ENCODE data around the gene LIPM. TPM values are rescaled to one million over a fixed set of nuclear protein-coding genes. Genes with fewer than 3 reads are reported as not detected.
"Not testable (repeated sequence)": the region's sequence is repeated elsewhere in the genome, so short reads cannot be mapped to it uniquely, and the experiment has no call there.

Gene LIPM
- polyA plus RNA-seq, 1 experiment = not detected

- Histone ChIP-seq H3K27ac (ENCODE audit: low read depth, low read length) (no peak overlapping the region), H3K4me3 (ENCODE audit: low read depth, low read length) (no peak overlapping the region), H3K27me3 (ENCODE audit: control insufficient read depth, insufficient read depth, low read length) (no peaks in the 10 kb centered on the region), H3K9me3 (ENCODE audit: control insufficient read depth, insufficient read depth, low read length) (no peaks in the 10 kb centered on the region)
- POLR2A ChIA-PET = interaction anchor here (1.7 kb wide), 1 partner anchor 97 kb away, joined by 14 read pairs; no protein-coding TSS in a partner anchor
- peak; percentile 90 for TF ChIP-seq CTCF (IDR thresholded peaks at IDR 0.05; ENCODE audit: low read depth, low read length)
- peak; percentile 75 for DNase-seq (ENCODE audit: low read depth, low spot score)
- CTCF ChIA-PET = interaction anchor here (0.6 to 9.2 kb wide), 63 partner anchors 9 to 383 kb away, joined by 3 to 467 read pairs (median 6); partner anchors contain the start of genes ANKRD22, FAS and STAMBPL1
Measured at GRCh38 chr10:88835096-88835909, 32.8 kb downstream of the LIPM start.

- no peaks in the 10 kb centered on the region for H3K9me3 ChIP-seq (ENCODE audit: control insufficient read depth, insufficient read depth, low read length)
- DNase-seq (ENCODE audit: low read depth, low spot score) = no peak
- ChIA-PET POLR2A (interaction anchor here (1.7 kb wide), 1 partner anchor 96 kb away, joined by 14 read pairs; no protein-coding TSS in a partner anchor), CTCF (interaction anchor here (0.7 to 9.2 kb wide), 57 partner anchors 9 to 382 kb away, joined by 3 to 467 read pairs (median 8); partner anchors contain the start of genes FAS and STAMBPL1)
- TF ChIP-seq CTCF (IDR thresholded peaks at IDR 0.05; ENCODE audit: low read depth, low read length) = no peak
- no peaks in the 10 kb centered on the region for H3K27me3 ChIP-seq (ENCODE audit: control insufficient read depth, insufficient read depth, low read length)
- H3K4me3 ChIP-seq (ENCODE audit: low read depth, low read length) = no peak overlapping the region
- no peak overlapping the region for H3K27ac ChIP-seq (ENCODE audit: low read depth, low read length)
Measured at GRCh38 chr10:88835910-88836221, 33.3 kb downstream of the LIPM start.

- H3K4me3 ChIP-seq (ENCODE audit: low read depth, low read length); H3K9me3 ChIP-seq (ENCODE audit: control insufficient read depth, insufficient read depth, low read length); H3K27ac ChIP-seq (ENCODE audit: low read depth, low read length); H3K27me3 ChIP-seq (ENCODE audit: control insufficient read depth, insufficient read depth, low read length); DNase-seq (ENCODE audit: low read depth, low spot score): not testable (repeated sequence)
- CTCF ChIA-PET = interaction anchor here (2.0 to 9.2 kb wide), 10 partner anchors 16 to 376 kb away, joined by 6 to 467 read pairs (median 24); partner anchors contain the start of gene STAMBPL1
- POLR2A ChIA-PET = interaction anchor here (0.8 kb wide), 1 partner anchor 95 kb away, joined by 3 read pairs; no protein-coding TSS in a partner anchor
Measured at GRCh38 chr10:88837632-88838031, 35.1 kb downstream of the LIPM start.

GRCh38 chr10:88838766-88839350 lies 36.3 kb downstream of the LIPM start:
- Histone ChIP-seq H3K9me3 (ENCODE audit: control insufficient read depth, insufficient read depth, low read length) (no peaks in the 10 kb centered on the region), H3K27ac (ENCODE audit: low read depth, low read length) (no peak overlapping the region), H3K4me3 (ENCODE audit: low read depth, low read length) (no peak overlapping the region), H3K27me3 (ENCODE audit: control insufficient read depth, insufficient read depth, low read length) (no peaks in the 10 kb centered on the region)
- no peak for DNase-seq (ENCODE audit: low read depth, low spot score)
- TF ChIP-seq CTCF (IDR thresholded peaks at IDR 0.05; ENCODE audit: low read depth, low read length) = no peak
- ChIA-PET CTCF (interaction anchor here (2.1 to 9.2 kb wide), 2 partner anchors 92 to 148 kb away, joined by 9 to 467 read pairs; no protein-coding TSS in a partner anchor), POLR2A (no interaction called here)

- DNase-seq (ENCODE audit: low read depth, low spot score) = no peak
- no peak overlapping the region for H3K4me3 ChIP-seq (ENCODE audit: low read depth, low read length)
- CTCF ChIA-PET = interaction anchor here (0.6 to 9.2 kb wide), 3 partner anchors 10 to 147 kb away, joined by 3 to 467 read pairs (median 9); no protein-coding TSS in a partner anchor
- no peaks in the 10 kb centered on the region for H3K9me3 ChIP-seq (ENCODE audit: control insufficient read depth, insufficient read depth, low read length)
- TF ChIP-seq CTCF (IDR thresholded peaks at IDR 0.05; ENCODE audit: low read depth, low read length) = no peak
- no peaks in the 10 kb centered on the region for H3K27me3 ChIP-seq (ENCODE audit: control insufficient read depth, insufficient read depth, low read length)
- H3K27ac ChIP-seq (ENCODE audit: low read depth, low read length) = no peak overlapping the region
- POLR2A ChIA-PET = no interaction called here
Measured at GRCh38 chr10:88840104-88840503, 37.6 kb downstream of the LIPM start.

Measured in AG04450 (cell line).